Measurements from ENCODE around the gene TRIM31.

GRCh38 chr6:30143780-30144179 lies 30.9 kb upstream of the TRIM31 start:
- TF ChIP-seq MTA3 (IDR thresholded peaks at IDR 0.05; ENCODE audit: borderline replicate concordance, low read length) (no peak), EZH2 (IDR thresholded peaks at IDR 0.05; ENCODE audit: borderline replicate concordance, control insufficient read depth, low read depth, low read length) (no peak), POLR2A (IDR thresholded peaks at IDR 0.05; ENCODE audit: low read depth, low read length) (no peak), RFX5 (IDR thresholded peaks at IDR 0.05; ENCODE audit: low read depth, low read length) (no peak), CTCF (IDR thresholded peaks at IDR 0.05 in 2 of 3, conservative IDR thresholded peaks at IDR 0.05 in 1 of 3; ENCODE audit: control insufficient read depth in 2 of 3, extremely low read depth in 1 of 3, insufficient read depth in 1 of 3, low read depth in 3 of 3, low read length in 3 of 3) (no peak), ATF3 (IDR thresholded peaks at IDR 0.05; ENCODE audit: borderline replicate concordance, extremely low read depth, low read depth, low read length) (no peak)

Measured in GM12878 (cell line).